Astrocyte of the hippocampus (primary cell): ENCODE results near the gene SPRYD7.
"Not testable (repeated sequence)": the region's sequence is repeated elsewhere in the genome, so short reads cannot be mapped to it uniquely, and the experiment has no call there.

Source experiments
- DNase-seq: peaks from one replicate; pipeline ENCODE4 v3.0.0; 2011; ENCODE audit warnings: low read depth, low spot score

SPRYD7 gene

GRCh38 chr13:49936075-49936967, at the start of gene SPRYD7:
SPRYD7 (minus strand) TSS chr13:49936340; CDS start chr13:49936235, 105 bp downstream.
- DNase-seq, result peak; percentile 99

GRCh38 chr13:49985129-49985528, 49.0 kb upstream of the SPRYD7 start:
- no peak for DNase-seq

- DNase-seq, result no peak
Observed at GRCh38 chr13:49980266-49980665, 44.1 kb upstream of the SPRYD7 start.

- no peak for DNase-seq
Observed at GRCh38 chr13:49977992-49978391, 41.9 kb upstream of the SPRYD7 start.

GRCh38 chr13:49976314-49977258, 40.4 kb upstream of the SPRYD7 start:
- peak; percentile 83 for DNase-seq

GRCh38 chr13:49975826-49976225, 39.7 kb upstream of the SPRYD7 start:
- no peak for DNase-seq

- DNase-seq, result no peak
Observed at GRCh38 chr13:49972709-49973108, 36.6 kb upstream of the SPRYD7 start.

GRCh38 chr13:49967456-49967855, 31.3 kb upstream of the SPRYD7 start:
- no peak for DNase-seq

GRCh38 chr13:49958321-49958720, 22.2 kb upstream of the SPRYD7 start:
- peak; percentile 61 for DNase-seq

- DNase-seq, result no peak
Observed at GRCh38 chr13:49956131-49956530, 20.0 kb upstream of the SPRYD7 start.

- no peak for DNase-seq
Observed at GRCh38 chr13:49954674-49955455, 18.7 kb upstream of the SPRYD7 start.

- DNase-seq, result no peak
Observed at GRCh38 chr13:49953560-49953959, 17.4 kb upstream of the SPRYD7 start.

- DNase-seq, result no peak
Observed at GRCh38 chr13:49951754-49952535, 15.8 kb upstream of the SPRYD7 start.

- not testable (repeated sequence) for DNase-seq
Observed at GRCh38 chr13:49948777-49949270, 12.7 kb upstream of the SPRYD7 start.

- no peak for DNase-seq
Observed at GRCh38 chr13:49939321-49939720, 3.2 kb upstream of the SPRYD7 start.

- DNase-seq, result no peak
Observed at GRCh38 chr13:49938921-49939320, 2.8 kb upstream of the SPRYD7 start.

GRCh38 chr13:49938314-49938713, 2.2 kb upstream of the SPRYD7 start:
- no peak for DNase-seq

- no peak for DNase-seq
Observed at GRCh38 chr13:49936968-49937273, 781 bp upstream of the SPRYD7 start.

GRCh38 chr13:49935171-49936074, 717 bp downstream of the SPRYD7 start:
- peak; percentile 59 for DNase-seq

- DNase-seq, result peak; percentile 7
Observed at GRCh38 chr13:49933511-49933910, 2.6 kb downstream of the SPRYD7 start.
